GM12892 (cell line): ENCODE data around the gene PEX26.

Experiments
- POLR2AphosphoS5 ChIP-seq: IDR thresholded peaks from 2 replicates; pipeline ENCODE4 v1.6.1; 2011; ENCODE audit warnings: low read depth, low read length, control low read depth
- TAF1 ChIP-seq: IDR thresholded peaks from 2 replicates; pipeline ENCODE4 v1.6.1; 2011; ENCODE audit warnings: low read depth, mild to moderate bottlenecking, control low read depth, low read length, borderline replicate concordance

DNA sequence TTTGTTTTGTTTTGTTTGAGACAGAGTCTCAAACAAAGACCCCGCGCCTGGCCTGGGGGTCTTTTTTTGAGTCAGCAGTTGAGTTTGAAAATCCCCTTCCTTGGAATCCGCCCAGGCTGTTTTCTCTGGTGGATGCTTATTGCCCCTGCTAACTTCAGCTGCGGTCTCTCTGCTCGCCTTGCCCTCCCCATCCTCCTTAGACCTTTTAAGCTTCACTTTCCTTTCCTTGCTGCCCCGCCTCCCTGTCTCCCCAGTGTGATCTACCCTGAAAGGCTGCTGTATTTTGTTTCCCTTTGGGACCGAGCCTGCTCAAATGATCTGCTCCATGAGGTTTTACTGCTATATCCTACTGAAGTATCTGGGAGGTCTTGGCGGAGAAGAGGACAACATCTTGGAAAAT, 74.7 kb downstream of the PEX26 start:
- no peak for TF ChIP-seq POLR2AphosphoS5
- no peak for TF ChIP-seq TAF1
